GM12865 (cell line): ENCODE data around the gene FGFBP2.

ENCODE experiments used
- DNase-seq: peaks from one replicate; pipeline ENCODE4 v3.0.0; 2010; ENCODE audit warnings: low read depth
- H3K4me3 ChIP-seq: 2 replicates; pipeline ENCODE4 v1.5.1; 2011; ENCODE audit warnings: mild to moderate bottlenecking, low read depth, low read length, control low read depth
- CTCF ChIP-seq: IDR thresholded peaks from 2 replicates; pipeline ENCODE4 v1.5.1; 2011; ENCODE audit warnings: low read length, control low read depth, low read depth, inconsistent platforms; ENCODE audit not compliant: insufficient read depth; ENCODE audit errors: missing control alignments

FGFBP2 gene

GRCh38 chr4:15934259-15934658, 28.7 kb downstream of the FGFBP2 start:
- no peak for DNase-seq
- no peak overlapping the region for H3K4me3 ChIP-seq
- TF ChIP-seq CTCF: no peak

- no peak overlapping the region for H3K4me3 ChIP-seq
- DNase-seq: no peak
- TF ChIP-seq CTCF: no peak
These were observed 31.3 kb downstream of the FGFBP2 start for GRCh38 chr4:15931451-15932210.

- no peak for DNase-seq
- TF ChIP-seq CTCF: no peak
- no peak overlapping the region for H3K4me3 ChIP-seq
These were observed 32.7 kb downstream of the FGFBP2 start for GRCh38 chr4:15930314-15930713.

GRCh38 chr4:15929540-15929939, 33.4 kb downstream of the FGFBP2 start:
- no peak for TF ChIP-seq CTCF
- no peak overlapping the region for H3K4me3 ChIP-seq
- no peak for DNase-seq

GRCh38 chr4:15928883-15929282, 34.1 kb downstream of the FGFBP2 start:
- H3K4me3 ChIP-seq: no peak overlapping the region
- no peak for TF ChIP-seq CTCF
- no peak for DNase-seq

- no peak for DNase-seq
- H3K4me3 ChIP-seq: no peak overlapping the region
- no peak for TF ChIP-seq CTCF
These were observed 36.5 kb downstream of the FGFBP2 start for GRCh38 chr4:15926486-15926885.

- H3K4me3 ChIP-seq: no peak overlapping the region
- no peak for TF ChIP-seq CTCF
- no peak for DNase-seq
These were observed 37.1 kb downstream of the FGFBP2 start for GRCh38 chr4:15925830-15926229.
